Natural killer cell (primary cell): ENCODE measurements around the gene SRI. TPM values are rescaled to one million over a fixed set of nuclear protein-coding genes. Genes with fewer than 3 reads are reported as not detected.

Experiments
- ATAC-seq, 3 donors: fragments of 150-1000 bp in 2 of 3; fragments of 200-7000 bp in 1 of 3; cut with Tn5 transposase; 1 replicate in 1 of 3; 2 replicates in 2 of 3; pipeline ENCODE4 v1.10.0; 2021; ENCODE audit warnings: mild to moderate bottlenecking in 2 of 3, moderate library complexity in 2 of 3
- DNase-seq, 2 donors: peaks; one replicate each; pipeline versions ENCODE4 v3.0.0 to v3.0.0-alpha.2; 2013 to 2021; ENCODE audit warnings: mixed read lengths in 1 of 2
- H3K27ac ChIP-seq: one replicate; pipeline ENCODE4 v1.5.1; 2013; ENCODE audit warnings: mild to moderate bottlenecking, low read length
- H3K27me3 ChIP-seq: one replicate; pipeline ENCODE4 v1.6.1; 2013; ENCODE audit warnings: low read length; ENCODE audit not compliant: control insufficient read depth, insufficient read depth
- H3K36me3 ChIP-seq: one replicate; pipeline ENCODE4 v1.6.1; 2013; ENCODE audit warnings: low read length; ENCODE audit not compliant: control insufficient read depth, insufficient read depth
- H3K4me1 ChIP-seq: one replicate; pipeline ENCODE4 v1.6.1; 2013; ENCODE audit warnings: low read length; ENCODE audit not compliant: control insufficient read depth, insufficient read depth
- H3K4me3 ChIP-seq: one replicate; pipeline ENCODE4 v1.5.1; 2013; ENCODE audit warnings: low read length
- H3K9me3 ChIP-seq: one replicate; pipeline ENCODE4 v1.6.1; 2013; ENCODE audit warnings: low read length; ENCODE audit not compliant: control insufficient read depth, insufficient read depth
- H3K27ac Mint-ChIP-seq, 2 donors: one replicate each; pipeline ENCODE4 v1.8.0; 2022; ENCODE audit warnings: mild to moderate bottlenecking in 2 of 2, mixed read lengths in 2 of 2, moderate library complexity in 1 of 2
- H3K27me3 Mint-ChIP-seq, 2 donors: one replicate each; pipeline ENCODE4 v1.8.0; 2022; ENCODE audit warnings: low read depth in 2 of 2, mixed read lengths in 2 of 2
- H3K36me3 Mint-ChIP-seq: one replicate; pipeline ENCODE4 v1.8.0; 2022; ENCODE audit warnings: mixed read lengths
- H3K4me1 Mint-ChIP-seq, 2 donors: one replicate each; pipeline ENCODE4 v1.8.0; 2022; ENCODE audit warnings: mixed read lengths in 2 of 2
- H3K4me3 Mint-ChIP-seq: one replicate; pipeline ENCODE4 v1.8.0; 2022; ENCODE audit warnings: mild to moderate bottlenecking, moderate library complexity, mixed read lengths
- H3K9me3 Mint-ChIP-seq, 2 donors: one replicate each; pipeline ENCODE4 v1.8.0; 2022; ENCODE audit warnings: mixed read lengths in 2 of 2
- CTCF ChIP-seq: fragments of 200-600 bp; IDR thresholded peaks from one replicate; pipeline ENCODE4 v1.8.0; 2022; ENCODE audit warnings: antibody characterized with exemption
- WGBS: methylation state at CpG from one replicate; pipeline ENCODE4 v1.1.7; 2013; ENCODE audit warnings: missing lambda C conversion rate; ENCODE audit not compliant: insufficient coverage; 5-methylcytosine and 5-hydroxymethylcytosine counted together
- intact Hi-C: fragments of 100-400 bp; cut with micrococcal nuclease; formaldehyde crosslinking; loops from one replicate; pipeline ENCODE4 v1.14.2; 2022
- total RNA-seq, 4 donors: library from RNA; stranded (reverse); fragments of 120-200 nt in 1 of 4; gene quantifications; one replicate each; pipeline versions ENCODE4 v1.2.3 to v1.2.4, GENCODE V29; 2013 to 2022

The SRI gene
- total RNA-seq, 3 donors from 2014 or later (not counting 1 experiment from before 2014, with no cell fraction given), result 67.9 to 75.0 (median 68.6) TPM

DNA sequence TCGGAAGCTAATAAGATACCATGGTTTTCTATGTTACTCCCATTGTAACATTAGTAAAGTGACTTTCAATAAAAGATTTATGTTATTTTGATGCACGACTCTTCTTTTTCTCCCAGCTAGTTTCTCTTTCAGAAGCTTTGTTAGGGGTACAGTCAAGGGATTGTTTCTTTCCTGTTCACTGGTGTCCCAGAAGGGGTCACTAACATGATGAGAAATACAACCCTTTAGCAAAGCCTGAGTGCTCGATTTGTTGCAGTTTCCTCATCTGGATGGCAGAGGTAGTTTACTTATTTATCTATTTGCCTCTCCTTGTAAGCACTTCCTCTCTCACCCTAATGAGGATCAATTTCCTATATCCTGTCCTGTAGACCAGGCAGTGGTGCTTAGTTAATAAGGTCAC, 17.0 kb downstream of the SRI start:
- ATAC-seq, result no peak
- H3K36me3 ChIP-seq, result peaks cover 52% of the 10 kb centered on the region
- no peaks in the 10 kb centered on the region for H3K27me3 Mint-ChIP-seq
- intact Hi-C loops, result no loop called here
- no peak overlapping the region for H3K4me3 Mint-ChIP-seq
- no peak for DNase-seq
- H3K27ac ChIP-seq, result no peak overlapping the region
- no peaks in the 10 kb centered on the region for H3K9me3 Mint-ChIP-seq
- no peak for TF ChIP-seq CTCF
- H3K9me3 ChIP-seq, result no peaks in the 10 kb centered on the region
- H3K4me3 ChIP-seq, result no peak overlapping the region
- peaks cover 21% of the 10 kb centered on the region for H3K36me3 Mint-ChIP-seq
- no peaks in the 10 kb centered on the region for H3K4me1 ChIP-seq
- 93% methylated on average over 3 of the region's 3 CpGs for WGBS
- no peaks in the 10 kb centered on the region for H3K27me3 ChIP-seq
- peak overlapping the region; percentile 8 to 62 for H3K27ac Mint-ChIP-seq
- peaks cover 7% of the 10 kb centered on the region in 2 donors for H3K4me1 Mint-ChIP-seq

DNA sequence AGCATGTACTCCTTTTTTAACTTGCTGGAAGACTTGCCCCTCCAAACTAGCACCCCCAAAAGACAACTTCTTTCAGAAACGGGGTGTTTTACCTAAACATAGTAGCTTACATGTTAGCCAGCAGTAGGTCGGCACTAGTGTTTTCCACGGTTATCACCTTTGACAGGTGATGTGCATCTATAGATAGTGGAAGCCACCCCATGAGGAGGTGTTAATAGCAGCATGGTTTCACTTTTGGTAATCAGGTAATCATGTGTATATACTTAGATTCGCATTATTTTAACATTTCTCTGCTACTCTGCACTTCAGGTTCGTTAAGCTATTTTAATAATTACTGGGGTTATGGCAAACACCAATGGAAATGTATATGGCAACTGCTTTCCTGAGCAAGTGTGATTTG, 17.6 kb downstream of the SRI start:
- H3K4me3 Mint-ChIP-seq, result no peak overlapping the region
- H3K27me3 Mint-ChIP-seq, result no peaks in the 10 kb centered on the region
- no peaks in the 10 kb centered on the region for H3K9me3 Mint-ChIP-seq
- peaks cover 21% of the 10 kb centered on the region for H3K36me3 Mint-ChIP-seq
- Histone ChIP-seq H3K9me3 (no peaks in the 10 kb centered on the region), H3K27ac (no peak overlapping the region), H3K4me3 (no peak overlapping the region), H3K4me1 (no peaks in the 10 kb centered on the region), H3K36me3 (peaks cover 47% of the 10 kb centered on the region), H3K27me3 (no peaks in the 10 kb centered on the region)
- H3K27ac Mint-ChIP-seq, result peak overlapping the region in 1 of 2 donors; percentile 47
- no peak for TF ChIP-seq CTCF
- peaks cover 7% of the 10 kb centered on the region in 2 donors for H3K4me1 Mint-ChIP-seq
- DNase-seq, result no peak
- WGBS, result 30% methylated on average over 3 of the region's 5 CpGs
- intact Hi-C loops, result no loop called here
- no peak for ATAC-seq

DNA sequence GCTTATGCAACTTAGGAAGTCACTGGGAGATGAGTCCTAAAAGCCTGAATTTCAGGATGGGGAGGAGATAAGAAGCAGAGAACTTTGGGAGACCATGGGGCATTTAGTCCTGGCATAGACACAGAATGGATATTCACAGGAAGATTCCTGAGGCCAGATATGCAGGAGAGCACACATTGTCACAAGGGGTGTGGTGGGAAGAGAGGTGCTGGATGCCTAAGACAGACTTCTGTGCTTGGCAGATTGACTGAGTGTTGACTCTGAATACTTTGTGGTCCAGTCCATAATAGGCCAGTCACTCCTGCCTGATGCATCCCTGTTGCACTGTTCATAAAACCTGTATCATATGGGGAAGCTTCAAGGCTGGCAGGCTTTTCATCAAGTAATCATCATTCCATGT, 18.5 kb downstream of the SRI start:
- H3K27me3 Mint-ChIP-seq, result no peaks in the 10 kb centered on the region
- peak overlapping the region; percentile 13 to 16 for H3K27ac Mint-ChIP-seq
- H3K4me3 Mint-ChIP-seq, result no peak overlapping the region
- H3K36me3 Mint-ChIP-seq, result peaks cover 21% of the 10 kb centered on the region
- H3K27me3 ChIP-seq, result no peaks in the 10 kb centered on the region
- H3K4me1 ChIP-seq, result no peaks in the 10 kb centered on the region
- no peak for TF ChIP-seq CTCF
- H3K9me3 ChIP-seq, result no peaks in the 10 kb centered on the region
- no peak overlapping the region for H3K4me3 ChIP-seq
- peaks cover 38% of the 10 kb centered on the region for H3K36me3 ChIP-seq
- no peaks in the 10 kb centered on the region for H3K9me3 Mint-ChIP-seq
- DNase-seq, result no peak
- ATAC-seq, result no peak
- no peak overlapping the region for H3K27ac ChIP-seq
- peaks cover 7% of the 10 kb centered on the region in 2 donors for H3K4me1 Mint-ChIP-seq
- intact Hi-C loops, result no loop called here

- no peaks in the 10 kb centered on the region for H3K9me3 Mint-ChIP-seq
- ATAC-seq, result no peak
- H3K4me1 Mint-ChIP-seq, result peaks cover 7% of the 10 kb centered on the region in 2 donors
- H3K27me3 ChIP-seq, result no peaks in the 10 kb centered on the region
- H3K27me3 Mint-ChIP-seq, result no peaks in the 10 kb centered on the region
- intact Hi-C loops, result no loop called here
- 99% methylated on average over 4 of the region's 4 CpGs for WGBS
- no peak overlapping the region for H3K27ac ChIP-seq
- H3K4me3 Mint-ChIP-seq, result no peak overlapping the region
- no peak for TF ChIP-seq CTCF
- H3K36me3 ChIP-seq, result peaks cover 33% of the 10 kb centered on the region
- peaks cover 21% of the 10 kb centered on the region for H3K36me3 Mint-ChIP-seq
- no peaks in the 10 kb centered on the region for H3K4me1 ChIP-seq
- no peak for DNase-seq
- no peak overlapping the region for H3K4me3 ChIP-seq
- no peaks in the 10 kb centered on the region for H3K9me3 ChIP-seq
- peak overlapping the region; percentile 13 to 16 for H3K27ac Mint-ChIP-seq
These were observed 19.0 kb downstream of the SRI start for GRCh38 chr7:88200789-88201188.
